22Rv1 (cell line): ENCODE data around the gene C3orf80.

Source experiments
- ZFX ChIP-seq: fragments of 450-650 bp; IDR thresholded peaks from 2 replicates; pipeline ENCODE4 v1.6.1; 2017; ENCODE audit warnings: antibody characterized with exemption, borderline replicate concordance
- TF ChIP-seq, protein P1 (sequence below): fragments of 450-650 bp; IDR thresholded peaks from 2 replicates; pipeline ENCODE4 v1.5.1; 2017; ENCODE audit warnings: mild to moderate bottlenecking

DNA sequence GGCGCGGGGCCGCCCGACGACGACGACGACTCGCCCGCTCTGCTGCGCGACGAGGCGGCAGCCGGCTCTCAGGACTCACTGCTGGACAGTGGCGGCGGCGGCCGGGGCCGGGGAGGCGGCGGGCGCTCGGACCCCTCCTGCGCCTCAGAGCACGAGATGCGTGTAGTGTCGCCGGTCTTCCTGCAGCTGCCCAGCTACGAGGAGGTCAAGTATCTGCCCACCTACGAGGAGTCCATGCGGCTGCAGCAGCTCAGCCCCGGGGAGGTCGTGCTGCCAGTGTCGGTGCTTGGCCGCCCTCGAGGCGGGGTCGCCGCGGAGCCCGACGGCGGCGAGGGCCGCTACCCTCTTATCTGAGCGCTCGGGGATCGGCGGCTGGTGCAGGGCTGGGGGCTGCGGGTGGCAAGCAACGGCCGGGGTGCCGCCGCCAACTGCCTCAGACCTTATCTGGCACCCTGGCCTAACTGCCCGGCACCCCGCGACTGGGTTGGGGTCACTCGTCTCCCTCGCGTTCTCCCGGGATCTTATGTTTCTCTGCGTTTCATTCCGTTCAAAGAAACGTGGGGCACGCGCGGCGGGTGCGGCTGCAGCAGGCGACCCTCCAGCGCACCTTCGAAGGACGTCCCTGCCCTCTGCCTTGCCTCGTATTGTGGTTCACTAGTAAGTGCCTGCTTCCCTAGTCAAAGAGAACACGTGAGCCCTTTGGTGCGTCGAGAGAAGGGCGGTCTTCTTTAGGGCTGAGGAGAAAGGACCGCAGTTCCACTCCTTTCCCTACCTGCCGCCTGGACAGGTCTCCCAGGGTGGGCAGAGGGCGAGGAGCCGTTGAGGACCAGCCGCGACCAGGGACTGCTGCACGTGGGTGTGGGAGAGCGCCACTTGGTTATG lies 1.0 kb downstream of the C3orf80 start:
- TF ChIP-seq, protein P1, sequence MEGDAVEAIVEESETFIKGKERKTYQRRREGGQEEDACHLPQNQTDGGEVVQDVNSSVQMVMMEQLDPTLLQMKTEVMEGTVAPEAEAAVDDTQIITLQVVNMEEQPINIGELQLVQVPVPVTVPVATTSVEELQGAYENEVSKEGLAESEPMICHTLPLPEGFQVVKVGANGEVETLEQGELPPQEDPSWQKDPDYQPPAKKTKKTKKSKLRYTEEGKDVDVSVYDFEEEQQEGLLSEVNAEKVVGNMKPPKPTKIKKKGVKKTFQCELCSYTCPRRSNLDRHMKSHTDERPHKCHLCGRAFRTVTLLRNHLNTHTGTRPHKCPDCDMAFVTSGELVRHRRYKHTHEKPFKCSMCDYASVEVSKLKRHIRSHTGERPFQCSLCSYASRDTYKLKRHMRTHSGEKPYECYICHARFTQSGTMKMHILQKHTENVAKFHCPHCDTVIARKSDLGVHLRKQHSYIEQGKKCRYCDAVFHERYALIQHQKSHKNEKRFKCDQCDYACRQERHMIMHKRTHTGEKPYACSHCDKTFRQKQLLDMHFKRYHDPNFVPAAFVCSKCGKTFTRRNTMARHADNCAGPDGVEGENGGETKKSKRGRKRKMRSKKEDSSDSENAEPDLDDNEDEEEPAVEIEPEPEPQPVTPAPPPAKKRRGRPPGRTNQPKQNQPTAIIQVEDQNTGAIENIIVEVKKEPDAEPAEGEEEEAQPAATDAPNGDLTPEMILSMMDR, result no peak
- TF ChIP-seq ZFX, result no peak
